Stimulated activated effector memory CD8-positive, alpha-beta T cell treated with anti-CD3 and anti-CD28 coated beads, Interleukin-12 subunit alpha, Interleukin-12 subunit beta, amount 100 ng/mL, for 72 hours (primary cell): ENCODE results near the gene SAT1.
"Not testable (repeated sequence)": the region's sequence is repeated elsewhere in the genome, so short reads cannot be mapped to it uniquely, and the experiment has no call there.

Experiments
- ATAC-seq: fragments of 150-1000 bp; cut with Tn5 transposase; 2 replicates; pipeline ENCODE4 v1.10.0; 2021
- DNase-seq, 2 donors: peaks; one replicate each; pipeline ENCODE4 v3.0.0; 2021 to 2022; ENCODE audit warnings: low spot score in 2 of 2
- H3K27ac Mint-ChIP-seq: one replicate; pipeline ENCODE4 v1.8.0; 2022; ENCODE audit warnings: mild to moderate bottlenecking, mixed read lengths
- H3K36me3 Mint-ChIP-seq: one replicate; pipeline ENCODE4 v1.8.0; 2022; ENCODE audit warnings: mild to moderate bottlenecking, mixed read lengths
- H3K4me1 Mint-ChIP-seq: one replicate; pipeline ENCODE4 v1.8.0; 2022; ENCODE audit warnings: mixed read lengths
- H3K4me3 Mint-ChIP-seq: one replicate; pipeline ENCODE4 v1.8.0; 2022; ENCODE audit warnings: mild to moderate bottlenecking, mixed read lengths
- H3K9me3 Mint-ChIP-seq: one replicate; pipeline ENCODE4 v1.8.0; 2022; ENCODE audit warnings: mixed read lengths

The SAT1 gene

GRCh38 chrX:23765449-23765848, 17.5 kb upstream of the SAT1 start:
- Mint-ChIP-seq H3K4me1 (peaks cover 6% of the 10 kb centered on the region), H3K36me3 (no peaks in the 10 kb centered on the region), H3K9me3 (no peaks in the 10 kb centered on the region), H3K4me3 (no peak overlapping the region), H3K27ac (no peak overlapping the region)
- ATAC-seq (no peak), DNase-seq (no peak)

- Mint-ChIP-seq H3K4me3 (peak overlapping the region; percentile 67), H3K4me1 (peaks cover 6% of the 10 kb centered on the region), H3K36me3 (no peaks in the 10 kb centered on the region), H3K9me3 (no peaks in the 10 kb centered on the region), H3K27ac (no peak overlapping the region)
- DNase-seq (no peak), ATAC-seq (no peak)
Observed at GRCh38 chrX:23765868-23766267, 17.1 kb upstream of the SAT1 start.

- Mint-ChIP-seq H3K4me3 (peak overlapping the region; percentile 67), H3K4me1 (peaks cover 6% of the 10 kb centered on the region), H3K9me3 (no peaks in the 10 kb centered on the region), H3K36me3 (no peaks in the 10 kb centered on the region), H3K27ac (peak overlapping the region; percentile 40)
- DNase-seq (no peak), ATAC-seq (peak; percentile 90)
Observed at GRCh38 chrX:23766650-23767551, 16.1 kb upstream of the SAT1 start.

GRCh38 chrX:23770142-23770541, 12.8 kb upstream of the SAT1 start:
- ATAC-seq (no peak), DNase-seq (no peak)
- Mint-ChIP-seq H3K4me3 (no peak overlapping the region), H3K4me1 (peaks cover 6% of the 10 kb centered on the region), H3K27ac (no peak overlapping the region), H3K36me3 (no peaks in the 10 kb centered on the region), H3K9me3 (no peaks in the 10 kb centered on the region)

GRCh38 chrX:23771086-23771485, 11.9 kb upstream of the SAT1 start:
- DNase-seq, H3K4me3 Mint-ChIP-seq, ATAC-seq, H3K27ac Mint-ChIP-seq, H3K36me3 Mint-ChIP-seq, H3K4me1 Mint-ChIP-seq, H3K9me3 Mint-ChIP-seq: not testable (repeated sequence)

- Mint-ChIP-seq H3K36me3 (no peaks in the 10 kb centered on the region), H3K4me1 (no peaks in the 10 kb centered on the region), H3K4me3 (peak overlapping the region; percentile 46), H3K27ac (peak overlapping the region; percentile 90), H3K9me3 (no peaks in the 10 kb centered on the region)
- ATAC-seq (peak; percentile 81), DNase-seq (no peak)
Observed at GRCh38 chrX:23773601-23774175, 9.3 kb upstream of the SAT1 start.

GRCh38 chrX:23776363-23776762, 6.6 kb upstream of the SAT1 start:
- DNase-seq (no peak), ATAC-seq (no peak)
- Mint-ChIP-seq H3K4me3 (no peak overlapping the region), H3K9me3 (no peaks in the 10 kb centered on the region), H3K36me3 (no peaks in the 10 kb centered on the region), H3K27ac (no peak overlapping the region), H3K4me1 (peaks cover 7% of the 10 kb centered on the region)

- DNase-seq (no peak), ATAC-seq (no peak)
- Mint-ChIP-seq H3K9me3 (no peaks in the 10 kb centered on the region), H3K36me3 (peaks cover 13% of the 10 kb centered on the region), H3K27ac (no peak overlapping the region), H3K4me1 (peaks cover 20% of the 10 kb centered on the region), H3K4me3 (no peak overlapping the region)
Observed at GRCh38 chrX:23779025-23779424, 3.9 kb upstream of the SAT1 start.

GRCh38 chrX:23782455-23782854, 518 bp upstream of the SAT1 start:
- Mint-ChIP-seq H3K4me3 (peak overlapping the region; percentile 88), H3K27ac (peak overlapping the region; percentile 94), H3K36me3 (peaks cover 43% of the 10 kb centered on the region), H3K9me3 (no peaks in the 10 kb centered on the region), H3K4me1 (peaks cover 27% of the 10 kb centered on the region)
- no peak for DNase-seq
- ATAC-seq = no peak

GRCh38 chrX:23783589-23784469, 856 bp downstream of the SAT1 start:
- Mint-ChIP-seq H3K4me1 (peaks cover 27% of the 10 kb centered on the region), H3K4me3 (peak overlapping the region; percentile 88), H3K9me3 (no peaks in the 10 kb centered on the region), H3K27ac (peak overlapping the region; percentile 94), H3K36me3 (peaks cover 43% of the 10 kb centered on the region)
- ATAC-seq (no peak), DNase-seq (peak in 1 of 2 donors; percentile 54)

GRCh38 chrX:23784470-23785331, 1.7 kb downstream of the SAT1 start:
- peak overlapping the region; percentile 94 for H3K27ac Mint-ChIP-seq
- peaks cover 27% of the 10 kb centered on the region for H3K4me1 Mint-ChIP-seq
- DNase-seq (no peak), ATAC-seq (no peak)
- H3K4me3 Mint-ChIP-seq = peak overlapping the region; percentile 88
- peaks cover 43% of the 10 kb centered on the region for H3K36me3 Mint-ChIP-seq
- H3K9me3 Mint-ChIP-seq = no peaks in the 10 kb centered on the region

- no peak for ATAC-seq
- Mint-ChIP-seq H3K9me3 (no peaks in the 10 kb centered on the region), H3K27ac (no peak overlapping the region), H3K36me3 (peaks cover 43% of the 10 kb centered on the region), H3K4me1 (peaks cover 27% of the 10 kb centered on the region), H3K4me3 (peak overlapping the region; percentile 88)
- no peak for DNase-seq
Observed at GRCh38 chrX:23785580-23785979, 2.6 kb downstream of the SAT1 start.

- H3K4me3 Mint-ChIP-seq = no peak overlapping the region
- H3K4me1 Mint-ChIP-seq = peaks cover 20% of the 10 kb centered on the region
- no peak for ATAC-seq
- DNase-seq = no peak
- no peaks in the 10 kb centered on the region for H3K9me3 Mint-ChIP-seq
- H3K36me3 Mint-ChIP-seq = peaks cover 43% of the 10 kb centered on the region
- H3K27ac Mint-ChIP-seq = no peak overlapping the region
Observed at GRCh38 chrX:23786268-23786815, 3.4 kb downstream of the SAT1 start.

- Mint-ChIP-seq H3K4me3 (no peak overlapping the region), H3K4me1 (peaks cover 10% of the 10 kb centered on the region), H3K36me3 (peaks cover 43% of the 10 kb centered on the region), H3K27ac (no peak overlapping the region), H3K9me3 (no peaks in the 10 kb centered on the region)
- no peak for DNase-seq
- no peak for ATAC-seq
Observed at GRCh38 chrX:23787745-23788118, 4.8 kb downstream of the SAT1 start.
